Colonic mucosa (tissue), 4 donors: ENCODE data around the gene LDHA. TPM values are rescaled to one million over a fixed set of nuclear protein-coding genes. Genes with fewer than 3 reads are reported as not detected.

Source experiments
- DNase-seq: peaks from one replicate; pipeline ENCODE4 v3.0.0-alpha.2; 2020
- H3K27ac ChIP-seq: fragments of 200-600 bp; one replicate; pipeline ENCODE4 v1.8.0; 2021
- H3K27me3 ChIP-seq: fragments of 200-600 bp; one replicate; pipeline ENCODE4 v1.8.0; 2021
- H3K36me3 ChIP-seq: fragments of 200-600 bp; one replicate; pipeline ENCODE4 v1.8.0; 2021
- H3K4me1 ChIP-seq: fragments of 200-600 bp; one replicate; pipeline ENCODE4 v1.8.0; 2021; ENCODE audit warnings: mild to moderate bottlenecking
- H3K4me3 ChIP-seq: fragments of 200-600 bp; one replicate; pipeline ENCODE4 v1.8.0; 2021
- H3K9ac ChIP-seq, 2 donors: one replicate each; pipeline ENCODE4 v1.7.0; 2013; ENCODE audit warnings: control low read depth in 2 of 2, low read depth in 2 of 2, low read length in 2 of 2
- H3K9me3 ChIP-seq: fragments of 200-600 bp; one replicate; pipeline ENCODE4 v1.8.0; 2021
- CTCF ChIP-seq: fragments of 200-600 bp; IDR thresholded peaks from one replicate; pipeline ENCODE4 v1.8.0; 2022; ENCODE audit warnings: antibody characterized with exemption, mild to moderate bottlenecking
- intact Hi-C: fragments of 100-400 bp; cut with DNase I; formaldehyde crosslinking; loops from one replicate; pipeline ENCODE4 v1.14.1; 2022
- total RNA-seq, 2 donors: library from RNA; stranded (reverse); fragmentation: NEBNext Ultra II Directional in 1 of 2; extraction: Animal tissue kit (Norgen Biotek cat#: 25700) in 1 of 2; gene quantifications; one replicate each; pipeline ENCODE4 v1.2.1, GENCODE V29; 2021
- donor health status: healthy.
- donor health status: DM: no; HTN: no; CAD: no.
- donor health status: DM: no; HTN: no; CAD: no.

LDHA gene
- total RNA-seq, 2 donors from 2014 or later, result 555 to 1,280 TPM

GRCh38 chr11:18364495-18365073 is 29.8 kb upstream of the LDHA start:
- Histone ChIP-seq H3K4me3 (no peak overlapping the region), H3K27me3 (no peaks in the 10 kb centered on the region), H3K4me1 (no peaks in the 10 kb centered on the region), H3K27ac (no peak overlapping the region), H3K9me3 (no peaks in the 10 kb centered on the region), H3K9ac (no peak overlapping the region), H3K36me3 (peaks cover 10% of the 10 kb centered on the region)
- no peak for TF ChIP-seq CTCF
- no peak for DNase-seq
- intact Hi-C loops, result no loop called here

DNA sequence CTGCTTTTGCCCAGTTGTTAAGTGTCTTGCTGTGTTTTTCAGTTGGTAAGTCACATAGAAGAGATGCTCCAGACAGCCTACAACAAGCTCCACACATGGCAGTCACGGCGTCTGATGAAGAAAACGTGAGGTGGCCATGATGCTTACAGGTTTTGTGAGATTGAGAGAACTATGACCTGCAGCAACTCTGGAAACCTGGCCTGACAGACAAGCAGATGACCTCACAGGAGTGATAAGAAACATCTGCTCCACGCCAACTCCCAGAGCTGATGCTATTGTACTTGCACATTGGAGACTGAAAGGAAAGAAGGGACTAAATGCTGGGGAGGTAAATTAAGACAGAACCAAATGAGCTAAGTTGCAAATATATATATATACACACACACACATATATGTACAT is 28.6 kb upstream of the LDHA start:
- Histone ChIP-seq H3K27me3 (no peaks in the 10 kb centered on the region), H3K36me3 (peaks cover 10% of the 10 kb centered on the region), H3K4me3 (no peak overlapping the region), H3K27ac (no peak overlapping the region), H3K4me1 (no peaks in the 10 kb centered on the region), H3K9ac (no peak overlapping the region), H3K9me3 (no peaks in the 10 kb centered on the region)
- no peak for DNase-seq
- intact Hi-C loops, result no loop called here
- TF ChIP-seq CTCF, result no peak

DNA sequence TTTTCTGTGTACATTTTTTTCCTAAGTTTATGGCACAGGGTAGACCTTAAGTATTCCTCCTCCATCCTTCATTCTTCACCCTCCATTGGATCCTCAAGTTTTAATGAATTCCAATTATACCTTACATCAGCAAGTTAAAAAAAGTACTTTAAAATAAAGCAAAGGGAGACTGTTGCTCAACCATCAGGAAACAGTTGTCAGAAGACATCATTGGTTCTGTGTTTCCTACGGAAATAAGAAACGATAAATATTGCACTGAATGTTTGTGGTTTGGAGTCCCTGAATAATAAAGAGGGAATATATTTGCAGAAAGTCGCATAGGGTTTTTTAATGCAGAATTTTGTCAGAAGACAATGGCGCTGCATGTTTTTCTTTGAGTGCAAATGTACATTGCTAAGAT is 28.1 kb upstream of the LDHA start:
- Histone ChIP-seq H3K9ac (no peak overlapping the region), H3K9me3 (no peaks in the 10 kb centered on the region), H3K4me1 (no peaks in the 10 kb centered on the region), H3K27ac (no peak overlapping the region), H3K4me3 (no peak overlapping the region), H3K27me3 (no peaks in the 10 kb centered on the region), H3K36me3 (peaks cover 10% of the 10 kb centered on the region)
- TF ChIP-seq CTCF, result no peak
- intact Hi-C loops, result no loop called here
- DNase-seq, result no peak

DNA sequence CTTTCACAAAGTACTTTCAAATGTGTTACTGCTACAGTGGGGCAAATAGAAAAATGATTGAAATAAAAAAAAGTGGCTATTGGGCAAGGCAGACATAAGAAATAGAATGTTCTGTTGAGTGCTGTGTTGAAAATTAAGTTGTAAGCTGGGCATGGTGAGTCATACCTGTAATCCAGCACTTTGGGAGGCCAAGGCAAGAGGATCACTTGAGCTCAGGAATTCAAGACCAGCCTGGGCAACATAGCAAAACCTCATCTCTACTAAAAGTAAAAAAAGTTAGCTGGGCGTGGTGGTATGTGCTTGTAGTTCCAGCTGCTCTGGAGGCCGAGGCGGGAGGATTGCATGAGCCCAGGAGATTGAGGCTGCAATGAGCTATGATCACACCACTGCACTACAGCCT is 26.9 kb upstream of the LDHA start:
- Histone ChIP-seq H3K4me1 (no peaks in the 10 kb centered on the region), H3K9ac (no peak overlapping the region), H3K9me3 (no peaks in the 10 kb centered on the region), H3K27me3 (no peaks in the 10 kb centered on the region), H3K27ac (no peak overlapping the region), H3K36me3 (peaks cover 10% of the 10 kb centered on the region), H3K4me3 (no peak overlapping the region)
- TF ChIP-seq CTCF, result no peak
- intact Hi-C loops, result no loop called here
- no peak for DNase-seq

DNA sequence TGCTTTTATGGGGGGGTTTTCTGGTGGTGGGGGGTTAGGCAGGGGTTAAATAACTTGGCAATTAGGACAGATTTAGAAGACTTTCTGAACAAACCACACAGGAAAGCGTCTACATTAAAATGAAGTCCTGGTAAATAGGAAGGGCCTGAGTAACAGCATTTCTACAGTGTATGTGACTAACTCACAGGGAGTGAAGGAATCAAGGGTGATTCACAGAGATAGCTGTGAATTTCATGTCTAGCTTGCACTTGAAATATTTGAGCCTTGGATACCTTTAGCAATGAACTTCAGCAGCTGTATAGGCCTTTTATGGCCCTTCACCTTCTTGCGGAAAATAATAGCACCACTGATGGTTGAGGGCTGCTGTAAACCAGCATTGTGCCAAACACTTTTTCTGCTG is 26.1 kb upstream of the LDHA start:
- Histone ChIP-seq H3K27me3 (no peaks in the 10 kb centered on the region), H3K9ac (no peak overlapping the region), H3K4me3 (no peak overlapping the region), H3K36me3 (peaks cover 8% of the 10 kb centered on the region), H3K4me1 (no peaks in the 10 kb centered on the region), H3K9me3 (no peaks in the 10 kb centered on the region), H3K27ac (no peak overlapping the region)
- no peak for TF ChIP-seq CTCF
- DNase-seq, result no peak
- intact Hi-C loops, result no loop called here
